ENCODE data around the gene MSTO1. TPM values are rescaled to one million over a fixed set of nuclear protein-coding genes. Genes with fewer than 3 reads are reported as not detected.
"Not testable (repeated sequence)": the region's sequence is repeated elsewhere in the genome, so short reads cannot be mapped to it uniquely, and the experiment has no call there.

Gene MSTO1
- total RNA-seq, 1 experiment from 2014 or later: 59.4 TPM

DNA sequence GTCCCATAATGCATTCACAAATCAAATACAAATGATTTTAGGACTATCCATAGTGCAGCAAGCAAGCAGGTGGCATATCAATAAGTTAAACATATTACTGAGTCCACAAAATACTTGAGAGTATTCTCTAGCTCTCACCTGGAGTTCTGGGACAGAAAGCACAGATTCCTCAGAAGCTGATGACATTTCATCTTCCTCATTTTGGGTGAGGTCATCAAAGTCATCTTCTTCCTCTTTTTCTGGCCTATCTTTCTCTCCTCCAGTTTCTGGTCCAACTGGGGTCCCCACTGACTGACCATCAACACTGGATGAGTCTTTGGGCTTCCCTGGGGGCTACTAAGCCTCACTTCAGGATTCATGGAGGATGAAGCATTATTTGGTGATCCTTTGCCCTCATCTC lies 39.7 kb downstream of the MSTO1 start:
- Histone ChIP-seq H3K9me3 (peaks cover 6% of the 10 kb centered on the region; the same call in 1 of the 2 replicates), H3K27me3 (no peaks in the 10 kb centered on the region), H3K36me3 (peaks cover under 1% of the 10 kb centered on the region; the same call in 1 of the 2 replicates), H3K4me3 (no peak overlapping the region)
- no peak for DNase-seq

DNA sequence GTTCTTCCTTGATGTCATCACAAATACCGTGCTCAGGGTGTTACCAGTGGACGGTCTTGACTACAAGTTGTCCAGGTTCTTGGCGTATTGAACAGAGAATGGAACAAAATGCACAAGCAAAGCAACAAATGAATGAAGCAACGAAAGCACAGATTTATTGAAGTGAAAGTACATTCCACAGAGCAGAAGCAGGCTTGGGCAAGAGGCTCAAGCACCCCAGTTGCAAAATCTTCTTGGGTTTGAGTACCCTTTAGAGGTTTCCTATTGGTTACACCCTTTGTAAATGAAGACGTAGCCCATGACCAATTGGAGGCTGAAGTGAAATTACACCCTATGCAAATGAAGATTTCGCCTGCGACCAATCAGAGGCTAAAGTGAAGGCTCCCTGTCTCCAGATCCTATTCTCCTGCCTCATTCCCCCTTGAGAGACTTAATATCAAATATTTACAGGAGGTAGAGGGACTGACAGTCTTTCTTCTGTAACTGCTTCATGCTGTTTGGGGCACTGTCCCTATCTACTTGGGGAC lies 40.3 kb downstream of the MSTO1 start:
- Histone ChIP-seq H3K36me3 (no peaks in the 10 kb centered on the region), H3K27me3 (no peaks in the 10 kb centered on the region), H3K9me3 (peaks cover 6% of the 10 kb centered on the region; the same call in 1 of the 2 replicates), H3K4me3 (no peak overlapping the region)
- no peak for DNase-seq

GRCh38 chr1:155651861-155652661 lies 42.0 kb downstream of the MSTO1 start:
- no peaks in the 10 kb centered on the region for H3K27me3 ChIP-seq
- peaks cover 6% of the 10 kb centered on the region; the same call in 1 of the 2 replicates for H3K9me3 ChIP-seq
- no peaks in the 10 kb centered on the region for H3K36me3 ChIP-seq
- no peak overlapping the region for H3K4me3 ChIP-seq
- DNase-seq: no peak

- no peak for DNase-seq
- H3K9me3 ChIP-seq: peaks cover 6% of the 10 kb centered on the region; the same call in 1 of the 2 replicates
- H3K4me3 ChIP-seq: no peak overlapping the region
- no peaks in the 10 kb centered on the region for H3K36me3 ChIP-seq
- H3K27me3 ChIP-seq: no peaks in the 10 kb centered on the region
Observed at GRCh38 chr1:155652951-155653350, 42.9 kb downstream of the MSTO1 start.

DNA sequence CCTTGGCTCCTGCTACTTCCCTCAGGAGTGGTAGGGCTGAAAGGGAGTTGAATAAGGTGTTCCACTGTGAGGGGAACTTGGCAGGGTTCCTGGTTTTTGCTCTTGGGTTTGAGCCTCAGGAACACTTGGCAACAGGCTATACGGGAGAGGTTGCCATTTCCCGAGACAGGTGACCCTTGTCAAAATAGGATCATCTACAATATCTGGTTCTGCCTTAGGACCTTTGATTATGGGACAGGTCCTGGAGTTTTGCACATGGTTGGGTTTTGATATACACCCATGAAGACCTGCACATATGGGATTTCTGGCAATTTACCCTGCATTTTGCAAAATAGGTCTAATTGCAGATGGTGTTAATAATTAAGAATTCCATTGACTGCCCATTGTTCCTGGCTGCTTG lies 47.4 kb downstream of the MSTO1 start:
- DNase-seq: no peak

DNA sequence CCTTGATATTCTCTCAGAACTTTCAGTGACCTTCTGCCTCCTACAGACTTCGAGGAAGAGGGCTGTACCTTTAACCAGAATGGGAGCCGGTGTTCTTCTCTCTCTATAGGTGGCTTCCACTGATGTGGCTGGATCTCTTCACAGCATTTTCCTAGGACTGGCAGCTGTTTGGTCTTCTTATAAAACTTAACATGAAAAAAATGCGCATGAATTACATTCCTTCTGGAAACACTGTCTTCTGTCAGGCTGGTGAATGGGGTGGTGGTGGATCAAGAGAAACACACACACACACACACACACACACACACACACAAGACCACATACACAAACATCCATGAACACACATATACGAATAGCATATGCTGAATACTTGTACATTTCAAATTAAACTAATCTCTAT lies 51.2 kb downstream of the MSTO1 start:
- not testable (repeated sequence) for H3K4me3 ChIP-seq, H3K9me3 ChIP-seq, DNase-seq, H3K27me3 ChIP-seq
- peaks cover 72% of the 10 kb centered on the region for H3K36me3 ChIP-seq

More for the DNA sequence above, 47.4 kb downstream of the MSTO1 start:
- Histone ChIP-seq H3K36me3 (peaks cover 39% of the 10 kb centered on the region), H3K27me3 (no peaks in the 10 kb centered on the region), H3K9me3 (no peaks in the 10 kb centered on the region), H3K4me3 (no peak overlapping the region)

Other genes with a start within 250 kb of the MSTO1 start
- 10.2 and 15.6 TPM in 2 replicates for gene ASH1L, start 47.4 kb upstream of the MSTO1 start, total RNA-seq (2014; rRNA removed; shearing (Covaris generic); ENCODE audit: low replicate concordance)
- 32.6 and 48.1 TPM in 2 replicates for gene YY1AP1, start 78.6 kb downstream of the MSTO1 start, total RNA-seq (2014; rRNA removed; shearing (Covaris generic); ENCODE audit: low replicate concordance)
- 79.0 and 111 TPM in 2 replicates for gene DAP3, start 78.9 kb downstream of the MSTO1 start, total RNA-seq (2014; rRNA removed; shearing (Covaris generic); ENCODE audit: low replicate concordance)
- gene GON4L, start 247.0 kb downstream of the MSTO1 start, total RNA-seq (2014; rRNA removed; shearing (Covaris generic); ENCODE audit: low replicate concordance): 11.6 and 15.6 TPM in 2 replicates
- 47.9 and 48.6 TPM in 2 replicates for gene SYT11, start 249.3 kb downstream of the MSTO1 start, total RNA-seq (2014; rRNA removed; shearing (Covaris generic); ENCODE audit: low replicate concordance)

All from MG63 (cell line).